Pancreas (tissue), 10 donors: ENCODE data around the gene NFYC. TPM values are rescaled to one million over a fixed set of nuclear protein-coding genes. Genes with fewer than 3 reads are reported as not detected.
"Not testable (repeated sequence)": the region's sequence is repeated elsewhere in the genome, so short reads cannot be mapped to it uniquely, and the experiment has no call there.

Source experiments
- ATAC-seq, 4 donors: fragments of 200-7000 bp; cut with Tn5 transposase; one replicate each; pipeline versions ENCODE4 v1.8.0 to v1.9.1; 2020; ENCODE audit warnings: mild to moderate bottlenecking in 4 of 4, moderate library complexity in 4 of 4
- DNase-seq, 6 donors: peaks; one replicate each; pipeline ENCODE4 v3.0.0-alpha.2; 2020
- FAIRE-seq: peaks from 2 replicates; lab custom pipeline; 2012; peaks lifted over from hg19 to GRCh38; lab: Jason Lieb, UNC
- H3K27ac ChIP-seq, 4 donors: fragments of 200-600 bp; sonication (generic); 1 replicate in 3 of 4; 2 replicates in 1 of 4; pipeline versions ENCODE4 v1.5.0 to v1.8.0; 2020
- H3K27me3 ChIP-seq, 4 donors: fragments of 200-600 bp; one replicate each; pipeline ENCODE4 v1.8.0; 2021
- H3K36me3 ChIP-seq, 3 donors: fragments of 200-600 bp; sonication (generic) in 1 of 3; one replicate each; pipeline versions ENCODE4 v1.5.0 to v1.8.0; 2020 to 2021
- H3K4me1 ChIP-seq, 3 donors: fragments of 200-600 bp; one replicate each; pipeline ENCODE4 v1.8.0; 2021
- H3K4me3 ChIP-seq, 4 donors: fragments of 200-600 bp; sonication (generic) in 2 of 4; one replicate each; pipeline versions ENCODE4 v1.5.0 to v1.8.0; 2020 to 2021
- H3K9me3 ChIP-seq, 4 donors: fragments of 200-600 bp; one replicate each; pipeline ENCODE4 v1.8.0; 2021
- CTCF ChIP-seq, 4 donors: fragments of 200-600 bp; sonication (generic) in 3 of 4; IDR thresholded peaks; one replicate each; pipeline versions ENCODE4 v1.5.0 to v1.8.0; 2021; ENCODE audit warnings: antibody characterized with exemption in 4 of 4
- WGBS, 2 donors: extraction: QIAGEN DNeasy Blood & Tissue Kit; methylation state at CpG; one replicate each; pipeline ENCODE4 v1.1.7; 2013; 5-methylcytosine and 5-hydroxymethylcytosine counted together
- intact Hi-C, 3 donors: fragments of 100-400 bp; cut with DNase I; formaldehyde crosslinking; loops; one replicate each; pipeline versions ENCODE4 v1.11.1 to v1.14.2; 2022
- polyA plus RNA-seq, 2 donors: library from polyadenylated mRNA; stranded (reverse); fragments of 200-250 nt; gene quantifications; one replicate each; pipeline ENCODE4 v1.2.3, GENCODE V29; 2013
- total RNA-seq, 6 donors: library from RNA; stranded (reverse); fragmentation: NEBNext Ultra II Directional in 4 of 6; extraction: Animal tissue kit (Norgen Biotek cat#: 25700) in 4 of 6; gene quantifications; one replicate each; pipeline versions ENCODE4 v1.2.1 to v1.2.4, GENCODE V29; 2021 to 2023
- donor health status: healthy with polysubstance abuse.
- donor health status: DM: no; HTN: no; CAD: no; lungs with moderate emphysema.
- donor health status: DM: no; HTN: no; CAD: no.
- donor health status: control.
- donor health status: control.
- donor health status: Bipolar disorder and iron deficiency.
- donor health status: DM: yes; HTN: yes; CAD: no.
- donor health status: DM: no; HTN: no; CAD: no.
- donor health status: DM: no; HTN: no; CAD: no.
- donor health status: DM: yes; HTN: yes; CAD: no.

Gene NFYC
- total and polyA plus RNA-seq, 8 donors, result 21.3 to 39.6 (median 28.2) TPM

DNA sequence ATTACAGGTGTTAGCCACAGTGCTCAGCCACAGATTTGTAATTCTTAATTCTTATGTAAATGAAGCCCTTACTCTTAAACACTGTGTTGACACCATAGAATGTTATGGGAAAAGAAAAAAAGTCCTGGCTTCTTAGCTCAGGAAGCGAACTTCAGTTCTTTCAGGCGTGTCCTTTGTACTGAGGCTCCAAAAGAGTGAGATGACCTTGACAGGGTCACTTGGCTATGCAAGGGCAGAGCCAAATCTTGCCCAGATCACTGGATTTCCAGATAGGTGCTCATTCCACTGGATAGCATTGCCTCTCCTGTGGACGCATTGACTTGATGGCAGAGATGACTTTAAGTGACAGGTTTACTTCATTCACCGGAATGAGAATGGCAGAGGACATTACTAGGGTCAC is 4.8 kb downstream of the NFYC start:
- no peaks in the 10 kb centered on the region for H3K27me3 ChIP-seq
- H3K36me3 ChIP-seq, result no peaks in the 10 kb centered on the region
- ATAC-seq (no peak), DNase-seq (no peak), FAIRE-seq (no peak)
- H3K27ac ChIP-seq, result peak overlapping the region in 1 of 4 donors; percentile 4
- intact Hi-C loops, result no loop called here
- peaks cover 23 to 25% (median 24%) of the 10 kb centered on the region in 3 donors for H3K4me1 ChIP-seq
- H3K9me3 ChIP-seq, result no peaks in the 10 kb centered on the region
- TF ChIP-seq CTCF (IDR thresholded peaks at IDR 0.05), result no peak
- WGBS, 2 donors, result 62 to 66% methylated on average over 4 of the region's 4 CpGs
- no peak overlapping the region for H3K4me3 ChIP-seq

- Histone ChIP-seq H3K9me3 (no peaks in the 10 kb centered on the region), H3K4me3 (no peak overlapping the region), H3K36me3 (no peaks in the 10 kb centered on the region), H3K27ac (no peak overlapping the region), H3K4me1 (peaks cover 22 to 25% (median 24%) of the 10 kb centered on the region in 3 donors), H3K27me3 (no peaks in the 10 kb centered on the region)
- ATAC-seq (no peak), FAIRE-seq (no peak), DNase-seq (no peak)
- intact Hi-C loops, result no loop called here
- TF ChIP-seq CTCF (IDR thresholded peaks at IDR 0.05), result no peak
- WGBS, 2 donors, result 69 to 72% methylated on average over 5 of the region's 5 CpGs
These were observed 5.9 kb downstream of the NFYC start for GRCh38 chr1:40697436-40697835.

DNA sequence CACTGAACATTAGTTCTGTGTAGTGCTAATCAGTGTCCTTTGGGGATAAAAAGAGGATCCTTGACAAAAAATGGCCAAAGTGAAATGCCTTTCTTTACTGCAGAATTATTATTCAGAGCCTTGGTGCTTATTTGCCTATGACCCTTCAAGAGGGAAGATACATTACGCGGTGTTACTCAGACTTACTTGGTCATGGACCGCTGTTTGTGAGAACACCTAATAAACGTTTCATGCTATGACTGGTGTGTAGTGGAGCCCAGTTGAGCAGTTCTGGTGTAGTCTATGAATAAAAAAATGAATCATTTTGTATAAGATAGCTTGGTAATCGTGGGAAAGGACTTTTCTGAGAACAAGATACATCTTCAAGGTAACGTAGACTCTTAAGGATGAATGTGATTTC is 8.3 kb downstream of the NFYC start:
- H3K9me3 ChIP-seq, result no peaks in the 10 kb centered on the region
- 86 to 91% methylated on average over 6 of the region's 6 CpGs for WGBS, 2 donors
- no peak for FAIRE-seq
- H3K27me3 ChIP-seq, result no peaks in the 10 kb centered on the region
- H3K36me3 ChIP-seq, result no peaks in the 10 kb centered on the region
- no peak for ATAC-seq
- no peak overlapping the region for H3K27ac ChIP-seq
- intact Hi-C loops, result no loop called here
- peaks cover 16 to 21% (median 17%) of the 10 kb centered on the region in 3 donors for H3K4me1 ChIP-seq
- H3K4me3 ChIP-seq, result no peak overlapping the region
- no peak for DNase-seq
- TF ChIP-seq CTCF (IDR thresholded peaks at IDR 0.05), result no peak

DNA sequence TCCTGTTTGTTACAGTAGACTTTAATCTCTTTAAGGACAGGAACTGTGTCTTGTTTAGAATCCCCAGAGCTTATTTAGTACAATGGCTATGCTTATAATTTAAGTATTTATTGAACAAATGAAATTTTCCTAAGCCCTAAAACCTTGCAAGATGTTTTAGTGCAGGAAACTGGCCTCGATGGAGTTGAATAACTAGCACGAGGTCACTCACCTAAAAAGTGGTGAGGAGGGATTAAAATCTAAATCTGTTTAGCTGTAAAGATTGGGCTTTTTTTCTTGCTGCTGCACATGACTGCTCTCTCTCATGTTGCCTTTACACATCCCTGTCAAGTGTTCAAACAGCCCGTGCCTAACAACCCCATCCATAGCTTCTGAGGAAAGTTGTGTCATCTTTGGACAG is 10.2 kb downstream of the NFYC start:
- WGBS, 2 donors, result 72 to 78% methylated on average over 3 of the region's 3 CpGs
- Histone ChIP-seq H3K4me3 (no peak overlapping the region), H3K27me3 (no peaks in the 10 kb centered on the region), H3K36me3 (no peaks in the 10 kb centered on the region), H3K9me3 (no peaks in the 10 kb centered on the region), H3K4me1 (peaks cover 12 to 23% (median 19%) of the 10 kb centered on the region in 3 donors), H3K27ac (no peak overlapping the region)
- ATAC-seq (no peak), DNase-seq (no peak), FAIRE-seq (no peak)
- TF ChIP-seq CTCF (IDR thresholded peaks at IDR 0.05), result no peak
- intact Hi-C loops, result no loop called here

DNA sequence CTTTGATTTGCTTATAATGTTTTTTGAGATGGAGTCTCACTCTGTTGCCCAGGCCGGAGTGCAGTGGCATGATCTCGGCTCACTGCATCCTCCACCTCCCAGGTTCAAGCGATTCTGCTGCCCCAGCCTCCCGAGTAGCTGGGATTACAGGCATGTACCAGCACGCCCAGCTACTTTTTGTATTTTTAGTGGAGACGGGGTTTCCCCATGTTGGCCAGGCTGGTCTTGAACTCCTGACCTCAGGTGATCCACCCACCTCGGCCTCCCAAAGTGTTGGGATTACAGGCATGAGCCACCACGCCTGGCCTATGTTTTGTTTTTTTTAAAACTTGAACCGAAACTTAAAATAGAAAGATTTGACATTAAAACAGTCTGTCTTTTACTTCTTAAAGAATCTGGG is 11.3 kb downstream of the NFYC start:
- intact Hi-C loops, H3K36me3 ChIP-seq, H3K9me3 ChIP-seq, H3K27me3 ChIP-seq, H3K27ac ChIP-seq, FAIRE-seq, H3K4me3 ChIP-seq, ATAC-seq, DNase-seq: not testable (repeated sequence)
- 96% methylated on average over 9 of the region's 9 CpGs for WGBS, 2 donors
- peaks cover 4 to 20% (median 13%) of the 10 kb centered on the region in 3 donors for H3K4me1 ChIP-seq
